Stomach (tissue), 9 donors: ENCODE measurements around the gene NPHP4. TPM values are rescaled to one million over a fixed set of nuclear protein-coding genes. Genes with fewer than 3 reads are reported as not detected.

Experiments
- DNase-seq, 2 donors: peaks; one replicate each; pipeline versions ENCODE4 v3.0.0 to v3.0.0-alpha.2; 2013 to 2019
- H3K27ac ChIP-seq, 5 donors: fragments of 200-600 bp in 4 of 5; sonication (generic) in 4 of 5; one replicate each; pipeline ENCODE4 v1.5.1; 2013 to 2019; ENCODE audit warnings: mild to moderate bottlenecking in 1 of 5, moderate library complexity in 1 of 5
- H3K27me3 ChIP-seq, 3 donors: fragments of 200-600 bp; sonication (generic); one replicate each; pipeline ENCODE4 v1.5.1; 2017 to 2019; ENCODE audit warnings: mixed run types in 1 of 3
- H3K36me3 ChIP-seq, 4 donors: fragments of 200-600 bp; sonication (generic); 1 replicate in 3 of 4; 2 replicates in 1 of 4; pipeline ENCODE4 v1.5.1; 2016 to 2019
- H3K4me1 ChIP-seq, 4 donors: fragments of 200-600 bp; sonication (generic); one replicate each; pipeline ENCODE4 v1.5.1; 2016 to 2019
- H3K4me3 ChIP-seq, 4 donors: fragments of 200-600 bp; sonication (generic) in 3 of 4; one replicate each; pipeline ENCODE4 v1.5.1; 2016 to 2019; ENCODE audit warnings: mild to moderate bottlenecking in 1 of 4
- H3K9me3 ChIP-seq, 4 donors: fragments of 200-600 bp; sonication (generic); one replicate each; pipeline ENCODE4 v1.5.1; 2016 to 2019
- CTCF ChIP-seq, 7 experiments: fragments of 450-650 bp in 4 of 7; fragments of 200-600 bp in 3 of 7; sonication (generic) in 3 of 7; IDR thresholded peaks; one replicate each; pipeline ENCODE4 v1.5.1; 2016 to 2019; ENCODE audit warnings: antibody characterized with exemption in 7 of 7, control low read depth in 2 of 7, mild to moderate bottlenecking in 1 of 7
- EP300 ChIP-seq: sonication (generic); formaldehyde crosslinking; IDR thresholded peaks from one replicate; pipeline ENCODE4 v1.6.1; 2017; ENCODE audit warnings: antibody characterized with exemption
- POLR2A ChIP-seq, 4 donors: fragments of 450-650 bp; IDR thresholded peaks; one replicate each; pipeline ENCODE4 v1.6.1; 2016; ENCODE audit warnings: antibody characterized with exemption in 4 of 4, control low read depth in 2 of 4, mild to moderate bottlenecking in 1 of 4, moderate library complexity in 1 of 4
- POLR2AphosphoS5 ChIP-seq, 3 donors: sonication (generic); formaldehyde crosslinking; IDR thresholded peaks; one replicate each; pipeline ENCODE4 v1.6.1; 2016; ENCODE audit warnings: antibody characterized with exemption in 3 of 3
- WGBS, 5 donors: extraction: QIAGEN DNeasy Blood & Tissue Kit in 3 of 5; methylation state at CpG; one replicate each; pipeline versions ENCODE4 v1.1.5 to v1.1.7; 2013 to 2018; 5-methylcytosine and 5-hydroxymethylcytosine counted together
- intact Hi-C: fragments of 100-400 bp; cut with DNase I; formaldehyde crosslinking; loops from one replicate; pipeline ENCODE4 v1.15.1; 2023; ENCODE audit warnings: low total_unique reads
- polyA plus RNA-seq, 3 donors: library from polyadenylated mRNA; stranded (reverse); fragments of 200-250 nt; gene quantifications; one replicate each; pipeline ENCODE4 v1.2.3, GENCODE V29; 2013
- total RNA-seq, 5 donors: library from RNA; depleted of rRNA; stranded (reverse); fragments of >200 nt; gene quantifications; one replicate each; pipeline versions ENCODE4 v1.1.0 to v1.2.3, GENCODE V29; 2014 to 2016
- donor health status: healthy with polysubstance abuse.
- donor health status: Bipolar disorder and iron deficiency.
- donor health status: healthy.

NPHP4 gene
- total and polyA plus RNA-seq, 8 donors, result 1.9 to 29.7 (median 7.3) TPM

DNA sequence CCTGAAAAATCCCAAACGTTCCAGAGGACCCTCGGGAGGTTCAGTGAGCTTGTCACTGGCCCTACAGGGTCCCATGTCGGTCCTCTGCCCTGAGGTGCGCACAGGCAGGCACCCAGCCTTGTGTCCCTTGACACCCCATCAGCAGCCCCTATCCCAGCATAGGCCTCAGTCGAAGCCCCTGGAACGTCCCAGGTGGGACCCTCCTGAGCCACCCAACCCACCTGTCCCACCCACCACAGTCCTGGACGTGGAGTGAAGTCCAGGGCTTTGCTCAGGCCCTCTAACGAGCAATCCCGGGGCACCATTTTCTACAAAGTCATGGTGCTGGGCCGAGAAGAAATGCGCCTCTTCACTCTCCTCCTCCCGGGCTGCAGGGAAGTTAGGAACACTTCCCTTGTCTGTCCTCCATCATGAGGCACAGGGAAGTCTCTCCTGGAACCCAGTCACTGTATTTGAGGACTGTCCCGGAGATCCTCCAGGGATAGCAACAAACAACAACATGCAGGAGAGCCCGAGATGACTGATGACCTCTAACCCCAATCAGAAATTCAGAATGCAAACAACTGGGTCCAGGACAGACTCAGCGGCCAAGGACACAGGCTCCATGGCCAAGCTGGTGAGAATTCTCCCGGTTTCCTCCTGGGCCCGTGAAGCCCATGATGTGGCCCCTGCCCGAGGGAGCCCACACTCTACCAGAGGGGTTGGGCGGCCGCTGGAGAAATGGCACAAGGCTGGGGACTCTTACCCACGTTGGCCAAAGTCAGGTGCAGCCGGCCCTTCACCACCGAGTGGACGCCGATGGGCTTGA lies 105.5 kb downstream of the NPHP4 start:
- Histone ChIP-seq H3K36me3 (peaks cover 0 to 65% (median 53%) of the 10 kb centered on the region in 4 donors), H3K4me3 (no peak overlapping the region), H3K27me3 (no peaks in the 10 kb centered on the region), H3K4me1 (no peaks in the 10 kb centered on the region), H3K9me3 (no peaks in the 10 kb centered on the region), H3K27ac (no peak overlapping the region)
- 94 to 96% (median 95%) methylated on average over 22 to 25 of the region's 25 CpGs for WGBS, 5 donors
- TF ChIP-seq POLR2A (IDR thresholded peaks at IDR 0.05), result no peak
- TF ChIP-seq CTCF (IDR thresholded peaks at IDR 0.05), result no peak
- TF ChIP-seq POLR2AphosphoS5 (IDR thresholded peaks at IDR 0.05), result no peak
- no peak for TF ChIP-seq EP300
- intact Hi-C loops, result no loop called here
- DNase-seq, result no peak

DNA sequence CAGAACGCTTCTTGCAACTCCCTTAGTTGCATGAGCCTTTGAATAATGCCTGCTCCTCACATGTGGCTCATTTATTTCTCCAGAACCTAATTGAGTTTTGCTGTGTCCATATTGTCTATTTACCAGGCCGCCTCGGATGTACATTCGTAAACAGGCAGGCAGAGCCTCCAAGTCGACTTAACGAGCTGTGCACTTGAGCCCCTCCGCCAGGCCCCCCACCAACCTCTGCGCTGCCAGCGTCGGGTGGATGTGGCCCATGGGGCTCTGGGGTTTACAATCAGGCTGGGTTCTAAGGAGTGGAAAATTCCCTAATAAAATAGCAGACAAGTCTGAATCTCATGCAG lies 106.1 kb downstream of the NPHP4 start:
- Histone ChIP-seq H3K36me3 (peaks cover 0 to 66% (median 56%) of the 10 kb centered on the region in 4 donors), H3K4me3 (no peak overlapping the region), H3K27me3 (no peaks in the 10 kb centered on the region), H3K4me1 (no peaks in the 10 kb centered on the region), H3K9me3 (no peaks in the 10 kb centered on the region), H3K27ac (no peak overlapping the region)
- 88 to 94% (median 93%) methylated on average over 10 of the region's 10 CpGs for whole genome bisulfite sequencing, 5 donors
- peak in 1 of 2 donors; percentile 26 for DNase-seq
- TF ChIP-seq POLR2A (IDR thresholded peaks at IDR 0.05), result no peak
- no peak for TF ChIP-seq POLR2AphosphoS5 (IDR thresholded peaks at IDR 0.05)
- no peak for TF ChIP-seq CTCF (IDR thresholded peaks at IDR 0.05)
- intact Hi-C loops, result no loop called here

DNA sequence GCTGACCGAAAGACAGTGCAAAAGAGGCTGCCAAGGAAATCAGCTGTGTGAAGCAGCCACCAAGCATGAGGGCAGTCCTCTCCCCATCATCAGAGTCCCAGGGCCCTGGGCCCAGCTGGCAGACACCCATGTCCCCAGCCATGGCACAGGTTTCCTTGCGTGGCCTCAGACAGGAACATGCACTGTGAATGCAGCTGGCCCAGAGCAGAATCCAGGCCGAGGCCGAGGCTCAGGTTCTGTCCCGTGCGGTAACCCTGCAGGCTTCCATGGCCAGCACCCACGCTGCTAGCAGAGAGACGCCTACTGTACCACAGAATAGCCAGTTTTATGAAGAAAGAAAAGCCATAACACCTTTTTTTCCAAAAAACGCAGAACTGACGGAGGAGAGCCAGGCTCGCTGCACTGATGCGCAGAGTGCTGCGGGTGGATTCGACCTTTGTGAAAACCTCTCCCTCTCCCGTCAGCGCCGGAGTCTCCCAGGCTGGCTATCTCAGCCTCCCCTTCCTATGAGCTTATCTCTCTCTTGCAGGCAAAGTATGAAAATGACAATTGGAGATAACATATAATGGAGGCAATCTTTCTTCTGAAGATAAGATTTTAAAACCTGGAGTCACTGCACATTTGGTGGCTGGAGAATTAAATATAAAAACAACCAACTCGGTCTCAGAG lies 106.6 kb downstream of the NPHP4 start:
- intact Hi-C loops, result no loop called here
- no peaks in the 10 kb centered on the region for H3K9me3 ChIP-seq
- H3K27me3 ChIP-seq, result no peaks in the 10 kb centered on the region
- H3K36me3 ChIP-seq, result peaks cover 0 to 68% (median 53%) of the 10 kb centered on the region in 4 donors
- 85 to 90% (median 88%) methylated on average over 10 to 18 of the region's 18 CpGs for WGBS, 5 donors
- H3K27ac ChIP-seq, result no peak overlapping the region
- TF ChIP-seq POLR2AphosphoS5 (IDR thresholded peaks at IDR 0.05) (no peak), EP300 (no peak), CTCF (IDR thresholded peaks at IDR 0.05) (no peak)
- H3K4me1 ChIP-seq, result no peaks in the 10 kb centered on the region
- H3K4me3 ChIP-seq, result no peak overlapping the region
- no peak for DNase-seq

DNA sequence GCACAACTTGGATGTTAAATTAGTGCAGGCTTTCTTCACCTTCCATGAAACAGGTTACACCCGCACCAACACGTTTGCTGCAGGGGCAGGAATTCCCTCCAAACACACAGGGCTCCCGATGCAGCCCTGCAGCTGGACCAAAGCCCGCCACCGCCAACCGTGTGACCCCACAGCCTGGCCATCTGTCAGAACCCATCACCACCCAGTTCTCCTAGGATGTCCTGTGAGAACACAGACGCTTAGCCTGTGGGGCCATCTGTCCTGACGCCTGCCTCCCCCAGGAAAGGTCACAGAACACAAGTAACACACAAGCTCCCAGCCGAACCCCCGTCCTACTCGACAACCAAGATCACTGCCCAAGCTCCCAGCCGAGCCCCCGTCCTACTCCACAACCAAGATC lies 108.1 kb downstream of the NPHP4 start:
- intact Hi-C loops, result no loop called here
- 87 to 97% (median 95%) methylated on average over 13 of the region's 13 CpGs for WGBS, 5 donors
- H3K4me3 ChIP-seq, result no peak overlapping the region
- H3K27ac ChIP-seq, result no peak overlapping the region
- no peak for DNase-seq
- peaks cover 0 to 10% (median 4%) of the 10 kb centered on the region in 4 donors for H3K9me3 ChIP-seq
- no peaks in the 10 kb centered on the region for H3K4me1 ChIP-seq
- peaks cover 0 to 71% (median 57%) of the 10 kb centered on the region in 4 donors for H3K36me3 ChIP-seq
- no peaks in the 10 kb centered on the region for H3K27me3 ChIP-seq
- TF ChIP-seq CTCF (IDR thresholded peaks at IDR 0.05) (no peak), EP300 (no peak), POLR2A (IDR thresholded peaks at IDR 0.05) (no peak), POLR2AphosphoS5 (IDR thresholded peaks at IDR 0.05) (no peak)
